ENCODE measurements around the gene ING3.
"Not testable (repeated sequence)": the region's sequence is repeated elsewhere in the genome, so short reads cannot be mapped to it uniquely, and the experiment has no call there.

Gene ING3

GRCh38 chr7:120951826-120952225 lies 1.2 kb downstream of the ING3 start:
- DNase-seq = peak; percentile 19

- no peak for DNase-seq
Measured at GRCh38 chr7:120955577-120956149, 5.1 kb downstream of the ING3 start.

- DNase-seq = no peak
Measured at GRCh38 chr7:120959929-120960484, 9.4 kb downstream of the ING3 start.

- no peak for DNase-seq
Measured at GRCh38 chr7:120960714-120961113, 10.1 kb downstream of the ING3 start.

GRCh38 chr7:120961638-120962173 lies 11.1 kb downstream of the ING3 start:
- DNase-seq = no peak

- DNase-seq = no peak
Measured at GRCh38 chr7:120964088-120964487, 13.5 kb downstream of the ING3 start.

GRCh38 chr7:120966961-120967360 lies 16.4 kb downstream of the ING3 start:
- no peak for DNase-seq

- DNase-seq = no peak
Measured at GRCh38 chr7:120973849-120974248, 23.3 kb downstream of the ING3 start.

- no peak for DNase-seq
Measured at GRCh38 chr7:120979765-120980499, 29.4 kb downstream of the ING3 start.

GRCh38 chr7:120981117-120981516 lies 30.5 kb downstream of the ING3 start:
- DNase-seq = no peak

- DNase-seq = no peak
Measured at GRCh38 chr7:120981888-120982615, 31.5 kb downstream of the ING3 start.

- not testable (repeated sequence) for DNase-seq
Measured at GRCh38 chr7:120983592-120983991, 33.0 kb downstream of the ING3 start.

GRCh38 chr7:120984406-120984805 lies 33.8 kb downstream of the ING3 start:
- DNase-seq = no peak

- DNase-seq = no peak
Measured at GRCh38 chr7:120985130-120985758, 34.7 kb downstream of the ING3 start.

- DNase-seq = no peak
Measured at GRCh38 chr7:120985839-120986238, 35.3 kb downstream of the ING3 start.

GRCh38 chr7:120986650-120987049 lies 36.1 kb downstream of the ING3 start:
- no peak for DNase-seq

GRCh38 chr7:120987280-120987679 lies 36.7 kb downstream of the ING3 start:
- DNase-seq = no peak

GRCh38 chr7:120987683-120988590 lies 37.4 kb downstream of the ING3 start:
- DNase-seq = peak; percentile 95

GRCh38 chr7:120988591-120989256 lies 38.1 kb downstream of the ING3 start, which contains the start of gene CPED1:
TSS of gene CPED1 (plus strand) at chr7:120988711. CDS start at chr7:120989622, 911 bp downstream.
- no peak for DNase-seq

- DNase-seq = no peak
Measured at GRCh38 chr7:120989257-120990220, 39.0 kb downstream of the ING3 start.

Data from eye (tissue), 1 donor.